Suprapubic skin (tissue), 4 donors: Measurements from ENCODE around the gene FAM228A.

ENCODE experiments used
- CTCF ChIP-seq, 2 donors: fragments of 200-600 bp in 1 of 2; fragments of 450-650 bp in 1 of 2; sonication (generic) in 1 of 2; IDR thresholded peaks; one replicate each; pipeline ENCODE4 v1.5.1; 2016 to 2019; ENCODE audit warnings: antibody characterized with exemption in 2 of 2, mild to moderate bottlenecking in 1 of 2, moderate library complexity in 1 of 2
- POLR2A ChIP-seq, 2 donors: fragments of 450-650 bp; IDR thresholded peaks; one replicate each; pipeline ENCODE4 v1.6.1; 2017; ENCODE audit warnings: antibody characterized with exemption in 2 of 2, mild to moderate bottlenecking in 2 of 2, moderate library complexity in 2 of 2
- POLR2AphosphoS5 ChIP-seq, 3 donors: sonication (generic); formaldehyde crosslinking; IDR thresholded peaks; one replicate each; pipeline ENCODE4 v1.6.1; 2017; ENCODE audit warnings: antibody characterized with exemption in 3 of 3

- TF ChIP-seq CTCF (IDR thresholded peaks at IDR 0.05) = no peak
- TF ChIP-seq POLR2A (IDR thresholded peaks at IDR 0.05) = no peak
- TF ChIP-seq POLR2AphosphoS5 (IDR thresholded peaks at IDR 0.05) = no peak
These were observed 7.7 kb downstream of the FAM228A start for GRCh38 chr2:24182507-24182906.
